Stomach (tissue), 4 donors: Measurements from ENCODE around the gene PTPA.

Experiments
- POLR2A ChIP-seq, 4 donors: fragments of 450-650 bp; IDR thresholded peaks; one replicate each; pipeline ENCODE4 v1.6.1; 2016; ENCODE audit warnings: antibody characterized with exemption in 4 of 4, control low read depth in 2 of 4, mild to moderate bottlenecking in 1 of 4, moderate library complexity in 1 of 4
- TF ChIP-seq, protein P1 (sequence below), 7 experiments: fragments of 450-650 bp in 4 of 7; fragments of 200-600 bp in 3 of 7; sonication (generic) in 3 of 7; IDR thresholded peaks; one replicate each; pipeline ENCODE4 v1.5.1; 2016 to 2019; ENCODE audit warnings: antibody characterized with exemption in 7 of 7, control low read depth in 2 of 7, mild to moderate bottlenecking in 1 of 7

DNA sequence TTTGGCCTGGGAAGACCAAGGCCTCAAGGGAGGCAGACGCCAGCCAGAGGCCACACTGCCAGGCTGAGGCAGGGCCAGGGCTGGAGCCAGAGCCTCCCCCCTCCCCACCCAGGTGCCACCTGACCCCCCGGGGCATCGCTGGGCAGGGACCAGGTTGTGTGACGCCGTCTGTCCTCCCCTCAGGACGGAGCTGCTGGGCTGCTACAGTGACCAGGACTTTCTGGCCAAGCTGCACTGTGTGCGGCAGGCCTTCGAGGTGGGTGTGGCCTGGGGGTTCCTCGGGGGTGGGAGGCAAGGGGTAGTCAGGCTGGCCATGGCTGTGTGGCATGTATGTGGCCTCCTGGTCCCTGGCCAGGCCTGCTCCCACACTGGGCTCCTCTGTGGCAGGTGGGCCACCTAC, 48.2 kb upstream of the PTPA start:
- no peak for TF ChIP-seq POLR2A (IDR thresholded peaks at IDR 0.05)
- TF ChIP-seq, protein P1, sequence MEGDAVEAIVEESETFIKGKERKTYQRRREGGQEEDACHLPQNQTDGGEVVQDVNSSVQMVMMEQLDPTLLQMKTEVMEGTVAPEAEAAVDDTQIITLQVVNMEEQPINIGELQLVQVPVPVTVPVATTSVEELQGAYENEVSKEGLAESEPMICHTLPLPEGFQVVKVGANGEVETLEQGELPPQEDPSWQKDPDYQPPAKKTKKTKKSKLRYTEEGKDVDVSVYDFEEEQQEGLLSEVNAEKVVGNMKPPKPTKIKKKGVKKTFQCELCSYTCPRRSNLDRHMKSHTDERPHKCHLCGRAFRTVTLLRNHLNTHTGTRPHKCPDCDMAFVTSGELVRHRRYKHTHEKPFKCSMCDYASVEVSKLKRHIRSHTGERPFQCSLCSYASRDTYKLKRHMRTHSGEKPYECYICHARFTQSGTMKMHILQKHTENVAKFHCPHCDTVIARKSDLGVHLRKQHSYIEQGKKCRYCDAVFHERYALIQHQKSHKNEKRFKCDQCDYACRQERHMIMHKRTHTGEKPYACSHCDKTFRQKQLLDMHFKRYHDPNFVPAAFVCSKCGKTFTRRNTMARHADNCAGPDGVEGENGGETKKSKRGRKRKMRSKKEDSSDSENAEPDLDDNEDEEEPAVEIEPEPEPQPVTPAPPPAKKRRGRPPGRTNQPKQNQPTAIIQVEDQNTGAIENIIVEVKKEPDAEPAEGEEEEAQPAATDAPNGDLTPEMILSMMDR (IDR thresholded peaks at IDR 0.05) = no peak
